Endothelial cell of umbilical vein (primary cell): ENCODE measurements around the gene KDM7A. TPM values are rescaled to one million over a fixed set of nuclear protein-coding genes. Genes with fewer than 3 reads are reported as not detected.

Experiments used
- BruUV-seq: library from RNA; stranded (reverse); fragments of 400-500 nt; replicated peaks from 2 replicates; lab custom pipeline; 2021; lab: Mats Ljungman, UMichigan
- CTCF ChIA-PET: fragments of 300-600, 350-600 bp; sonication (Branson Sonifier 250); formaldehyde crosslinking; loops from one replicate; lab custom pipeline; 2021; ENCODE audit warnings: antibody characterized with exemption, inconsistent platforms; lab: Charles Lee
- POLR2A ChIA-PET: fragments of 300-600, 350-600 bp; sonication (Branson Sonifier 250); formaldehyde crosslinking; loops from one replicate; lab custom pipeline; 2021; ENCODE audit warnings: antibody characterized with exemption, inconsistent platforms; lab: Charles Lee
- DNase-seq: peaks from one replicate; pipeline ENCODE4 v3.0.0-alpha.2; 2011; ENCODE audit warnings: low read depth, low spot score
- FAIRE-seq: peaks from 2 replicates; lab custom pipeline; 2011; peaks lifted over from hg19 to GRCh38; lab: Jason Lieb, UNC
- H2AFZ ChIP-seq: 2 replicates; pipeline ENCODE4 v1.6.0; 2012; ENCODE audit warnings: low read depth, low read length, control low read depth, inconsistent platforms
- H3K27ac ChIP-seq: 2 replicates; pipeline ENCODE4 v1.5.1; 2011; ENCODE audit warnings: low read depth, mild to moderate bottlenecking, control low read depth, low read length, moderate library complexity; ENCODE audit not compliant: insufficient read depth
- H3K27me3 ChIP-seq, 2 experiments: 2 replicates each; pipeline versions ENCODE4 v1.6.0 to v1.6.1; 2011; ENCODE audit warnings: low read length in 2 of 2, mixed read lengths in 1 of 2; ENCODE audit not compliant: control insufficient read depth in 2 of 2, insufficient read depth in 2 of 2
- H3K36me3 ChIP-seq, 2 experiments: 2 replicates in 1 of 2; 3 replicates in 1 of 2; pipeline ENCODE4 v1.5.1; 2011; ENCODE audit warnings: low read length in 2 of 2, mild to moderate bottlenecking in 1 of 2, moderate library complexity in 1 of 2; ENCODE audit not compliant: control insufficient read depth in 2 of 2, insufficient read depth in 2 of 2; ENCODE audit errors: extremely low read depth in 1 of 2
- H3K4me1 ChIP-seq: 3 replicates; pipeline ENCODE4 v1.5.1; 2011; ENCODE audit warnings: mild to moderate bottlenecking, low read length; ENCODE audit not compliant: control insufficient read depth, insufficient read depth; ENCODE audit errors: extremely low read depth
- H3K4me2 ChIP-seq: 2 replicates; pipeline ENCODE4 v1.6.1; 2011; ENCODE audit warnings: low read length, control low read depth, mixed read lengths; ENCODE audit not compliant: insufficient read depth
- H3K4me3 ChIP-seq, 3 experiments: fragments of 200-600 bp in 1 of 3; sonication (generic), shearing (Covaris generic) in 1 of 3; replicated peaks in 1 of 3; 2 replicates each; pipeline ENCODE4 v1.5.1; 2011 to 2016; ENCODE audit warnings: control low read depth in 3 of 3, low read length in 3 of 3, mild to moderate bottlenecking in 2 of 3, inconsistent platforms in 1 of 3, low read depth in 1 of 3, moderate library complexity in 1 of 3; ENCODE audit not compliant: insufficient read depth in 1 of 3
- H3K79me2 ChIP-seq: 2 replicates; pipeline ENCODE4 v1.6.0; 2012; ENCODE audit warnings: low read length, inconsistent platforms; ENCODE audit not compliant: control insufficient read depth, insufficient read depth
- H3K9ac ChIP-seq: replicated peaks from 2 replicates; pipeline ENCODE3; 2011; ENCODE audit warnings: low read length, control low read depth; ENCODE audit not compliant: insufficient read depth; ENCODE audit errors: extremely low read depth
- H3K9me1 ChIP-seq: replicated peaks from 3 replicates; pipeline ENCODE4 v1.6.0; 2011; ENCODE audit warnings: mild to moderate bottlenecking, low read length; ENCODE audit not compliant: control insufficient read depth, insufficient read depth; ENCODE audit errors: extremely low read depth
- H3K9me3 ChIP-seq: replicated peaks from 2 replicates; pipeline ENCODE4 v1.5.1; 2012; ENCODE audit warnings: low read length, inconsistent platforms; ENCODE audit not compliant: control insufficient read depth, insufficient read depth
- H4K20me1 ChIP-seq: replicated peaks from 2 replicates; pipeline ENCODE3; 2011; ENCODE audit warnings: mild to moderate bottlenecking, low read length; ENCODE audit not compliant: control insufficient read depth, insufficient read depth; ENCODE audit errors: extremely low read depth
- GATA2 ChIP-seq: IDR thresholded peaks from 2 replicates; pipeline ENCODE4 v1.7.0; 2011; ENCODE audit warnings: low read depth, mild to moderate bottlenecking, moderate library complexity, mixed read lengths, low read length; ENCODE audit not compliant: insufficient read length, insufficient read depth
- JUN ChIP-seq: IDR thresholded peaks from 2 replicates; pipeline ENCODE4 v1.6.1; 2011; ENCODE audit warnings: borderline replicate concordance, low read depth; ENCODE audit not compliant: insufficient read length, insufficient read depth
- MYC ChIP-seq: IDR thresholded peaks from one replicate; pipeline ENCODE4 v1.6.1; 2011; ENCODE audit warnings: mild to moderate bottlenecking, low read depth, low read length
- POLR2A ChIP-seq: IDR thresholded peaks from 2 replicates; pipeline ENCODE4 v1.6.1; 2012; ENCODE audit warnings: low read depth, mild to moderate bottlenecking, control low read depth, low read length
- POLR2AphosphoS5 ChIP-seq: IDR thresholded peaks from 2 replicates; pipeline ENCODE4 v1.6.1; 2012; ENCODE audit warnings: low read depth, mild to moderate bottlenecking, control low read depth, low read length, moderate library complexity; ENCODE audit not compliant: insufficient read depth
- dilution Hi-C: fragments of 300-500 bp; cut with MboI; formaldehyde crosslinking; loops from one replicate; pipeline ENCODE4 v1.15.0; 2019; ENCODE audit warnings: low sequenced_read_pairs; ENCODE audit not compliant: extremely low pct_ligation_motif_present
- intact Hi-C: fragments of 100-400 bp; cut with micrococcal nuclease; formaldehyde crosslinking; loops from one replicate; pipeline ENCODE4 v1.10.0; 2022
- polyA plus RNA-seq, 4 experiments: library from polyadenylated mRNA; depleted of rRNA in 3 of 4; stranded (reverse) in 3 of 4; unstranded in 1 of 4; fragments of >200 nt; gene quantifications; 2 replicates each; pipeline versions ENCODE4 v1.2.1 to v1.2.3, GENCODE V29; 2011 to 2012; ENCODE audit warnings: missing spikeins in 1 of 4
- total RNA-seq: library from RNA; stranded (reverse); gene quantifications from 2 replicates; pipeline ENCODE4 v1.2.3, GENCODE V29; 2021
- TF ChIP-seq, protein P1 (sequence below), 2 donors: IDR thresholded peaks; 1 replicate in 1 of 2; 2 replicates in 1 of 2; pipeline ENCODE4 v1.5.1; 2011; ENCODE audit warnings: low read length in 2 of 2, mild to moderate bottlenecking in 2 of 2, moderate library complexity in 2 of 2, control low read depth in 1 of 2, inconsistent platforms in 1 of 2, low read depth in 1 of 2; ENCODE audit not compliant: insufficient read depth in 1 of 2; ENCODE audit errors: extremely low read depth in 1 of 2
- TF ChIP-seq, protein P2 (sequence below): IDR thresholded peaks from 2 replicates; pipeline ENCODE4 v1.6.1; 2011; ENCODE audit not compliant: insufficient read depth, insufficient read length

The KDM7A gene
- total and polyA plus RNA-seq, 2 donors (not counting 3 experiments of a cell fraction or from before 2014, with no cell fraction given), result 2.4 to 7.3 TPM

DNA sequence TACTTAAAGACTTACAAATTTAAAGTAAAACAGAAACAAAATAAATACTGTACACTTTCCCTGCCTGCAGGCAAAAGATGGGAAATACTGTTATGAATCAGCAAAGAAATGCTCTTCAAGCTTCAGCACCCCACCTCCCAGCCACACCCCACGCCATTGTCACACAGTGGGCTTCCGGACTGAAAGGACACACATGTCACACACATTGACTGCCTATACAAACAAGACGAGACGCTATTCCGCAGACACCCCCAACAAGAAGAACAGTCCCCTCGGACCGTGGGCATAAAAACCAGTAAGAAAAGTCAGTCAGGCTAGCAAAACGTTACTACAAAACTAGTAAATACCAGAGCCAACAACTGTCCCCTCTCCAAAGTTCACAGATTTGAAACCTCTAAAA is 91.8 kb downstream of the KDM7A start:
- Histone ChIP-seq H3K9me3 (no peaks in the 10 kb centered on the region), H3K4me3 (no peak overlapping the region), H3K27ac (no peak overlapping the region), H3K79me2 (no peaks in the 10 kb centered on the region), H3K27me3 (no peaks in the 10 kb centered on the region), H4K20me1 (no peaks in the 10 kb centered on the region), H2AFZ (peak overlapping the region; percentile 52), H3K9ac (no peak overlapping the region), H3K36me3 (no peaks in the 10 kb centered on the region), H3K4me1 (peaks cover 6% of the 10 kb centered on the region), H3K9me1 (no peaks in the 10 kb centered on the region), H3K4me2 (peak overlapping the region; percentile 16)
- intact Hi-C loops, result no loop called here
- ChIA-PET POLR2A (no interaction called here), CTCF (interaction anchor here (1.0 to 1.6 kb wide), 3 partner anchors 10 to 483 kb away, joined by 3 to 6 read pairs (median 4); no protein-coding TSS in a partner anchor)
- dilution Hi-C loops, result no loop called here
- no peak for TF ChIP-seq JUN
- TF ChIP-seq, protein P1, sequence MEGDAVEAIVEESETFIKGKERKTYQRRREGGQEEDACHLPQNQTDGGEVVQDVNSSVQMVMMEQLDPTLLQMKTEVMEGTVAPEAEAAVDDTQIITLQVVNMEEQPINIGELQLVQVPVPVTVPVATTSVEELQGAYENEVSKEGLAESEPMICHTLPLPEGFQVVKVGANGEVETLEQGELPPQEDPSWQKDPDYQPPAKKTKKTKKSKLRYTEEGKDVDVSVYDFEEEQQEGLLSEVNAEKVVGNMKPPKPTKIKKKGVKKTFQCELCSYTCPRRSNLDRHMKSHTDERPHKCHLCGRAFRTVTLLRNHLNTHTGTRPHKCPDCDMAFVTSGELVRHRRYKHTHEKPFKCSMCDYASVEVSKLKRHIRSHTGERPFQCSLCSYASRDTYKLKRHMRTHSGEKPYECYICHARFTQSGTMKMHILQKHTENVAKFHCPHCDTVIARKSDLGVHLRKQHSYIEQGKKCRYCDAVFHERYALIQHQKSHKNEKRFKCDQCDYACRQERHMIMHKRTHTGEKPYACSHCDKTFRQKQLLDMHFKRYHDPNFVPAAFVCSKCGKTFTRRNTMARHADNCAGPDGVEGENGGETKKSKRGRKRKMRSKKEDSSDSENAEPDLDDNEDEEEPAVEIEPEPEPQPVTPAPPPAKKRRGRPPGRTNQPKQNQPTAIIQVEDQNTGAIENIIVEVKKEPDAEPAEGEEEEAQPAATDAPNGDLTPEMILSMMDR (IDR thresholded peaks at IDR 0.05; ENCODE audit: extremely low read depth in 1 of 2, insufficient read depth in 1 of 2, low read depth in 1 of 2, low read length in 2 of 2), result no peak
- no peak for TF ChIP-seq POLR2AphosphoS5
- TF ChIP-seq GATA2, result no peak
- TF ChIP-seq, protein P2, sequence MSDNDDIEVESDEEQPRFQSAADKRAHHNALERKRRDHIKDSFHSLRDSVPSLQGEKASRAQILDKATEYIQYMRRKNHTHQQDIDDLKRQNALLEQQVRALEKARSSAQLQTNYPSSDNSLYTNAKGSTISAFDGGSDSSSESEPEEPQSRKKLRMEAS, result no peak
- no peak for TF ChIP-seq MYC
- TF ChIP-seq POLR2A, result no peak
- BruUV-seq, result no TSS peak
- peak; percentile 13 for DNase-seq
- FAIRE-seq, result no peak
